GM23338 (cell line): ENCODE measurements around the gene RAB9A. TPM values are rescaled to one million over a fixed set of nuclear protein-coding genes. Genes with fewer than 3 reads are reported as not detected.
"Not testable (repeated sequence)": the region's sequence is repeated elsewhere in the genome, so short reads cannot be mapped to it uniquely, and the experiment has no call there.

Source experiments
- ATAC-seq: fragments of 200-7000 bp; cut with Tn5 transposase; 3 replicates; pipeline ENCODE4 v1.9.1; 2020
- DNase-seq: peaks from one replicate; pipeline ENCODE4 v3.0.0-alpha.2; 2015; ENCODE audit warnings: low spot score
- H2AFZ ChIP-seq: fragments of 200-600 bp; sonication (generic); 2 replicates; pipeline ENCODE4 v1.8.0; 2016; ENCODE audit warnings: antibody characterized with exemption, mild to moderate bottlenecking, moderate library complexity
- H3F3A ChIP-seq: fragments of 200-600 bp; sonication (generic); replicated peaks from 2 replicates; pipeline ENCODE4 v1.8.0; 2017; ENCODE audit warnings: antibody characterized with exemption, mixed run types, low read depth
- H3K27ac ChIP-seq: fragments of 200-600 bp; sonication (generic); 2 replicates; pipeline ENCODE4 v1.6.1; 2016; ENCODE audit warnings: low read depth
- H3K27me3 ChIP-seq: fragments of 200-600 bp; sonication (generic); 2 replicates; pipeline ENCODE4 v1.8.0; 2016; ENCODE audit warnings: mild to moderate bottlenecking, mixed run types, moderate library complexity; ENCODE audit not compliant: insufficient read depth
- H3K36me3 ChIP-seq: fragments of 200-600 bp; sonication (generic); 2 replicates; pipeline ENCODE4 v1.8.0; 2016; ENCODE audit warnings: mild to moderate bottlenecking; ENCODE audit not compliant: insufficient read depth
- H3K4me1 ChIP-seq: fragments of 200-600 bp; sonication (generic); 2 replicates; pipeline ENCODE4 v1.8.0; 2016; ENCODE audit warnings: mild to moderate bottlenecking, moderate library complexity; ENCODE audit not compliant: insufficient read depth
- H3K4me2 ChIP-seq: fragments of 200-600 bp; sonication (generic); 2 replicates; pipeline ENCODE4 v1.7.1; 2017; ENCODE audit warnings: mixed run types
- H3K4me3 ChIP-seq: fragments of 200-600 bp; sonication (generic); 2 replicates; pipeline ENCODE4 v1.6.1; 2016; ENCODE audit warnings: mixed run types
- H3K79me2 ChIP-seq: fragments of 200-600 bp; sonication (generic); replicated peaks from 2 replicates; pipeline ENCODE4 v1.8.0; 2017; ENCODE audit warnings: mild to moderate bottlenecking; ENCODE audit not compliant: insufficient read depth
- H3K9me2 ChIP-seq: fragments of 200-600 bp; sonication (generic); 2 replicates; pipeline ENCODE4 v1.8.0; 2017; ENCODE audit not compliant: insufficient read depth
- H4K20me1 ChIP-seq: fragments of 200-600 bp; sonication (generic); replicated peaks from 2 replicates; pipeline ENCODE4 v1.8.0; 2017; ENCODE audit warnings: mild to moderate bottlenecking; ENCODE audit not compliant: insufficient read depth
- H3K27ac Mint-ChIP-seq: 2 replicates; pipeline ENCODE4 v1.8.0; 2020; ENCODE audit warnings: inconsistent platforms, mild to moderate bottlenecking, moderate library complexity, mixed read lengths
- H3K27me3 Mint-ChIP-seq: 3 replicates; pipeline ENCODE4 v1.8.0; 2022; ENCODE audit warnings: low read depth, mild to moderate bottlenecking, moderate library complexity, mixed read lengths, inconsistent platforms; ENCODE audit not compliant: insufficient read depth, poor library complexity
- H3K36me3 Mint-ChIP-seq: 3 replicates; pipeline ENCODE4 v1.8.0; 2021; ENCODE audit warnings: low read depth, mild to moderate bottlenecking, inconsistent platforms, moderate library complexity, mixed read lengths
- H3K4me1 Mint-ChIP-seq: 3 replicates; pipeline ENCODE4 v1.8.0; 2020; ENCODE audit warnings: mild to moderate bottlenecking, inconsistent platforms, mixed read lengths
- H3K4me3 Mint-ChIP-seq: 3 replicates; pipeline ENCODE4 v1.8.0; 2021; ENCODE audit warnings: moderate library complexity, mild to moderate bottlenecking, inconsistent platforms, mixed read lengths
- H3K9me3 Mint-ChIP-seq: 3 replicates; pipeline ENCODE4 v1.8.0; 2020; ENCODE audit warnings: moderate library complexity, mild to moderate bottlenecking, inconsistent platforms, mixed read lengths
- CREB1 ChIP-seq: fragments of 250-450 bp; sonication (Bioruptor Pico); IDR thresholded peaks from 2 replicates; pipeline ENCODE4 v1.5.0; 2020; ENCODE audit warnings: low read depth, mild to moderate bottlenecking, moderate library complexity
- EZH2phosphoT487 ChIP-seq: fragments of 200-600 bp; sonication (generic); IDR thresholded peaks from one replicate; pipeline ENCODE4 v1.8.1; 2018; ENCODE audit warnings: antibody characterized with exemption; ENCODE audit not compliant: unreplicated experiment
- JUNB ChIP-seq: IDR thresholded peaks from one replicate; pipeline ENCODE4 v1.6.1; 2016; ENCODE audit warnings: antibody characterized with exemption; ENCODE audit not compliant: unreplicated experiment
- NANOG ChIP-seq: IDR thresholded peaks from 2 replicates; pipeline ENCODE4 v1.6.1; 2016; ENCODE audit warnings: antibody characterized with exemption, borderline replicate concordance
- POLR2AphosphoS5 ChIP-seq: IDR thresholded peaks from 2 replicates; pipeline ENCODE4 v1.6.1; 2016; ENCODE audit warnings: antibody characterized with exemption, low read depth
- ZNF331 ChIP-seq: fragments of 250-450 bp; sonication (Bioruptor Pico); IDR thresholded peaks from 2 replicates; pipeline ENCODE4 v1.5.0; 2020; ENCODE audit warnings: low read depth, mild to moderate bottlenecking, moderate library complexity
- polyA plus RNA-seq: library from polyadenylated mRNA; unstranded; fragments of >200 nt; fragmentation: Nextera tagmentation; extraction: Ambion mirVana; gene quantifications from 2 replicates; pipeline ENCODE4 v1.2.1, GENCODE V29; 2016
- total RNA-seq: library from RNA; depleted of rRNA; stranded (reverse); fragments of >200 nt; shearing (Covaris generic); gene quantifications from 2 replicates; pipeline ENCODE4 v1.2.3, GENCODE V29; 2014
- TF ChIP-seq, protein P1 (sequence below), 2 experiments: fragments of 200-600 bp in 1 of 2; sonication (generic) in 1 of 2; conservative IDR thresholded peaks; 2 replicates each; pipeline versions ENCODE4 v1.5.1 to v1.6.1; 2016 to 2017; ENCODE audit warnings: antibody characterized with exemption in 2 of 2, low read depth in 2 of 2, mild to moderate bottlenecking in 2 of 2, moderate library complexity in 1 of 2
- TF ChIP-seq, protein P2 (sequence below): fragments of 250-450 bp; sonication (Bioruptor Pico); IDR thresholded peaks from 2 replicates; pipeline ENCODE4 v1.5.0; 2020; ENCODE audit warnings: mild to moderate bottlenecking, moderate library complexity
- TF ChIP-seq, protein P3 (sequence below): IDR thresholded peaks from 2 replicates; pipeline ENCODE4 v1.6.1; 2016; ENCODE audit warnings: antibody characterized with exemption

RAB9A gene
- total and polyA plus RNA-seq, 2 experiments from 2014 or later: 43.3 to 45.1 TPM

DNA sequence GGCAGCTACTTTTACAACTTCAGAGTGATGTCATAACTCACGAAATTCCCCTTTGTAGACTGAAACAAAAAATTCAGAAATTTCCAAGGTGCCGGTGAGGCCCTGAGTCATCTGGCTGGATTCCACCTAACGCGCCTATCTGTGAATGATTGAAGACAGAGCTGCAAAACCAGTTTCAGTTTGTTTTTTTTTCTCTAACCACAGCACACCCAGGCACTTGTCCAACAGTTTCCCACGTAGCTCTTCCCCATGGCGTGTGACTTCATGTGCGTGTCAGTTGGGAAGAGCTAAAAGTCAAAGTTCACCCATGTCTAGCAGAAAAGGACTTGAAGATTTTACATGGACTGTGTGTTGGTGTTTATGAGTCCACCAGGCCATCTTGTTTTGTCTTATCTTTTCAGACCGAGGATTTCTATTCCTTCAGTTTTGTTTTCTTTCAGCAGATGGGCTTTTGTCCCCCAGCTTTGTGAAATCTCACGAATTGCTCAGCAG, 19.6 kb upstream of the RAB9A start:
- ATAC-seq: no peak
- no peaks in the 10 kb centered on the region for H3K9me2 ChIP-seq
- no peak for DNase-seq
- H3K4me1 Mint-ChIP-seq: no peaks in the 10 kb centered on the region
- H3K27me3 ChIP-seq: no peaks in the 10 kb centered on the region
- no peak overlapping the region for H3K27ac ChIP-seq
- no peak overlapping the region for H2AFZ ChIP-seq
- H3K4me2 ChIP-seq: no peak overlapping the region
- no peak overlapping the region for H3K27ac Mint-ChIP-seq
- TF ChIP-seq, protein P1, sequence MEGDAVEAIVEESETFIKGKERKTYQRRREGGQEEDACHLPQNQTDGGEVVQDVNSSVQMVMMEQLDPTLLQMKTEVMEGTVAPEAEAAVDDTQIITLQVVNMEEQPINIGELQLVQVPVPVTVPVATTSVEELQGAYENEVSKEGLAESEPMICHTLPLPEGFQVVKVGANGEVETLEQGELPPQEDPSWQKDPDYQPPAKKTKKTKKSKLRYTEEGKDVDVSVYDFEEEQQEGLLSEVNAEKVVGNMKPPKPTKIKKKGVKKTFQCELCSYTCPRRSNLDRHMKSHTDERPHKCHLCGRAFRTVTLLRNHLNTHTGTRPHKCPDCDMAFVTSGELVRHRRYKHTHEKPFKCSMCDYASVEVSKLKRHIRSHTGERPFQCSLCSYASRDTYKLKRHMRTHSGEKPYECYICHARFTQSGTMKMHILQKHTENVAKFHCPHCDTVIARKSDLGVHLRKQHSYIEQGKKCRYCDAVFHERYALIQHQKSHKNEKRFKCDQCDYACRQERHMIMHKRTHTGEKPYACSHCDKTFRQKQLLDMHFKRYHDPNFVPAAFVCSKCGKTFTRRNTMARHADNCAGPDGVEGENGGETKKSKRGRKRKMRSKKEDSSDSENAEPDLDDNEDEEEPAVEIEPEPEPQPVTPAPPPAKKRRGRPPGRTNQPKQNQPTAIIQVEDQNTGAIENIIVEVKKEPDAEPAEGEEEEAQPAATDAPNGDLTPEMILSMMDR (conservative IDR thresholded peaks at IDR 0.05; ENCODE audit: low read depth in 2 of 2): no peak
- no peak for TF ChIP-seq JUNB
- no peak for TF ChIP-seq EZH2phosphoT487
- TF ChIP-seq ZNF331 (CRISPR knock-in tag): no peak
- H3K27me3 Mint-ChIP-seq: no peaks in the 10 kb centered on the region
- H3K4me1 ChIP-seq: no peaks in the 10 kb centered on the region
- no peak overlapping the region for H3K4me3 Mint-ChIP-seq
- no peaks in the 10 kb centered on the region for H3K36me3 ChIP-seq
- no peaks in the 10 kb centered on the region for H3K79me2 ChIP-seq
- no peaks in the 10 kb centered on the region for H3K36me3 Mint-ChIP-seq
- H3K4me3 ChIP-seq: no peak overlapping the region
- H3F3A ChIP-seq: no peaks in the 10 kb centered on the region
- H4K20me1 ChIP-seq: no peaks in the 10 kb centered on the region
- H3K9me3 Mint-ChIP-seq: no peaks in the 10 kb centered on the region

DNA sequence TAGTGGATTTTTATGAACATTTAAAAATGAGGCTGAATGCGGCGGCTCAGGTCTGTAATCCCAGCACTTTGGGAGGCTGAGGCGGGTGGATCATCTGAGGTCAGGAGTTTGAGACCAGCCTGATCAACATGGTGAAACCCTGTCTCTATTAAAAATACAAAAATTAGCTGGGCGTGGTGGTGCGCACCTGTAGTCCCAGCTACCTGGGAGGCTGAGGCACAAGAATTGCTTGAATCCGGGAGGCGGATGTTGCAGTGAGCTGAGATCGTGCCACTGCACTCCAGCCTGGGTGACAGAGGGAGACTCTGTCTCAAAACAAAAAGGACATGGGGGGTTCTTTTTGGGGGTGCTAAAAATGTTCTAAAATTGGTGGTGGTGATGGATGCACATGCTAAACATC, 19.2 kb upstream of the RAB9A start:
- not testable (repeated sequence) for H3K79me2 ChIP-seq, H3K27ac ChIP-seq, H3K9me3 Mint-ChIP-seq, H3F3A ChIP-seq, ATAC-seq, H3K27me3 Mint-ChIP-seq, H3K27me3 ChIP-seq, H3K4me1 Mint-ChIP-seq, H3K4me1 ChIP-seq, H3K4me3 Mint-ChIP-seq, DNase-seq, H3K4me3 ChIP-seq, H4K20me1 ChIP-seq, H3K36me3 Mint-ChIP-seq, H3K9me2 ChIP-seq, H2AFZ ChIP-seq, H3K4me2 ChIP-seq, H3K36me3 ChIP-seq, H3K27ac Mint-ChIP-seq

DNA sequence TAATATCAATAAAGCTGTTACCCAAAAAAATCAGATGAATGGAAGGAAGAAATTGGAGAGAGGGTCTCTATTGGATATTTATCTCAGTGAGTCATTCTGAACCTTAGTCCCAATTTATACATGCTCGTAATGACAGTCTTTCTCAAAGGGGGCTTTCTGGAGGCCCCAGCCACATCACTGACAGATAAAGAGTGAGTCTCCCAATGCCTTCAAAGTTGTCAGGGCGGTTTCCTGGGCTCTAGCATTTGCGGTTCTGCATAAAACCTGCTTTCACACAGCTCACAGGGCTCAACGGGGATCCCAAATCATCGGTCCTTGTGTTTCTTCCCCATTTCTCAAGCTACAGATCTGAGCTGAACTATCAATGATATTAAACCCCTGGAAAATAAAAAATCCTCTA, 18.7 kb upstream of the RAB9A start:
- no peaks in the 10 kb centered on the region for H3K4me1 Mint-ChIP-seq
- H3K79me2 ChIP-seq: no peaks in the 10 kb centered on the region
- no peak overlapping the region for H3K4me3 Mint-ChIP-seq
- no peak overlapping the region for H3K4me2 ChIP-seq
- H2AFZ ChIP-seq: no peak overlapping the region
- no peaks in the 10 kb centered on the region for H3F3A ChIP-seq
- no peaks in the 10 kb centered on the region for H3K27me3 Mint-ChIP-seq
- H3K4me3 ChIP-seq: no peak overlapping the region
- no peaks in the 10 kb centered on the region for H3K9me3 Mint-ChIP-seq
- no peaks in the 10 kb centered on the region for H3K9me2 ChIP-seq
- ATAC-seq (no peak), DNase-seq (no peak)
- no peaks in the 10 kb centered on the region for H3K36me3 Mint-ChIP-seq
- H3K27me3 ChIP-seq: no peaks in the 10 kb centered on the region
- no peak overlapping the region for H3K27ac ChIP-seq
- H3K36me3 ChIP-seq: no peaks in the 10 kb centered on the region
- H4K20me1 ChIP-seq: no peaks in the 10 kb centered on the region
- no peaks in the 10 kb centered on the region for H3K4me1 ChIP-seq
- H3K27ac Mint-ChIP-seq: no peak overlapping the region
- no peak for TF ChIP-seq CREB1 (CRISPR knock-in tag)
- no peak for TF ChIP-seq ZNF331 (CRISPR knock-in tag)
- no peak for TF ChIP-seq POLR2AphosphoS5
- TF ChIP-seq NANOG: no peak
- TF ChIP-seq, protein P2, sequence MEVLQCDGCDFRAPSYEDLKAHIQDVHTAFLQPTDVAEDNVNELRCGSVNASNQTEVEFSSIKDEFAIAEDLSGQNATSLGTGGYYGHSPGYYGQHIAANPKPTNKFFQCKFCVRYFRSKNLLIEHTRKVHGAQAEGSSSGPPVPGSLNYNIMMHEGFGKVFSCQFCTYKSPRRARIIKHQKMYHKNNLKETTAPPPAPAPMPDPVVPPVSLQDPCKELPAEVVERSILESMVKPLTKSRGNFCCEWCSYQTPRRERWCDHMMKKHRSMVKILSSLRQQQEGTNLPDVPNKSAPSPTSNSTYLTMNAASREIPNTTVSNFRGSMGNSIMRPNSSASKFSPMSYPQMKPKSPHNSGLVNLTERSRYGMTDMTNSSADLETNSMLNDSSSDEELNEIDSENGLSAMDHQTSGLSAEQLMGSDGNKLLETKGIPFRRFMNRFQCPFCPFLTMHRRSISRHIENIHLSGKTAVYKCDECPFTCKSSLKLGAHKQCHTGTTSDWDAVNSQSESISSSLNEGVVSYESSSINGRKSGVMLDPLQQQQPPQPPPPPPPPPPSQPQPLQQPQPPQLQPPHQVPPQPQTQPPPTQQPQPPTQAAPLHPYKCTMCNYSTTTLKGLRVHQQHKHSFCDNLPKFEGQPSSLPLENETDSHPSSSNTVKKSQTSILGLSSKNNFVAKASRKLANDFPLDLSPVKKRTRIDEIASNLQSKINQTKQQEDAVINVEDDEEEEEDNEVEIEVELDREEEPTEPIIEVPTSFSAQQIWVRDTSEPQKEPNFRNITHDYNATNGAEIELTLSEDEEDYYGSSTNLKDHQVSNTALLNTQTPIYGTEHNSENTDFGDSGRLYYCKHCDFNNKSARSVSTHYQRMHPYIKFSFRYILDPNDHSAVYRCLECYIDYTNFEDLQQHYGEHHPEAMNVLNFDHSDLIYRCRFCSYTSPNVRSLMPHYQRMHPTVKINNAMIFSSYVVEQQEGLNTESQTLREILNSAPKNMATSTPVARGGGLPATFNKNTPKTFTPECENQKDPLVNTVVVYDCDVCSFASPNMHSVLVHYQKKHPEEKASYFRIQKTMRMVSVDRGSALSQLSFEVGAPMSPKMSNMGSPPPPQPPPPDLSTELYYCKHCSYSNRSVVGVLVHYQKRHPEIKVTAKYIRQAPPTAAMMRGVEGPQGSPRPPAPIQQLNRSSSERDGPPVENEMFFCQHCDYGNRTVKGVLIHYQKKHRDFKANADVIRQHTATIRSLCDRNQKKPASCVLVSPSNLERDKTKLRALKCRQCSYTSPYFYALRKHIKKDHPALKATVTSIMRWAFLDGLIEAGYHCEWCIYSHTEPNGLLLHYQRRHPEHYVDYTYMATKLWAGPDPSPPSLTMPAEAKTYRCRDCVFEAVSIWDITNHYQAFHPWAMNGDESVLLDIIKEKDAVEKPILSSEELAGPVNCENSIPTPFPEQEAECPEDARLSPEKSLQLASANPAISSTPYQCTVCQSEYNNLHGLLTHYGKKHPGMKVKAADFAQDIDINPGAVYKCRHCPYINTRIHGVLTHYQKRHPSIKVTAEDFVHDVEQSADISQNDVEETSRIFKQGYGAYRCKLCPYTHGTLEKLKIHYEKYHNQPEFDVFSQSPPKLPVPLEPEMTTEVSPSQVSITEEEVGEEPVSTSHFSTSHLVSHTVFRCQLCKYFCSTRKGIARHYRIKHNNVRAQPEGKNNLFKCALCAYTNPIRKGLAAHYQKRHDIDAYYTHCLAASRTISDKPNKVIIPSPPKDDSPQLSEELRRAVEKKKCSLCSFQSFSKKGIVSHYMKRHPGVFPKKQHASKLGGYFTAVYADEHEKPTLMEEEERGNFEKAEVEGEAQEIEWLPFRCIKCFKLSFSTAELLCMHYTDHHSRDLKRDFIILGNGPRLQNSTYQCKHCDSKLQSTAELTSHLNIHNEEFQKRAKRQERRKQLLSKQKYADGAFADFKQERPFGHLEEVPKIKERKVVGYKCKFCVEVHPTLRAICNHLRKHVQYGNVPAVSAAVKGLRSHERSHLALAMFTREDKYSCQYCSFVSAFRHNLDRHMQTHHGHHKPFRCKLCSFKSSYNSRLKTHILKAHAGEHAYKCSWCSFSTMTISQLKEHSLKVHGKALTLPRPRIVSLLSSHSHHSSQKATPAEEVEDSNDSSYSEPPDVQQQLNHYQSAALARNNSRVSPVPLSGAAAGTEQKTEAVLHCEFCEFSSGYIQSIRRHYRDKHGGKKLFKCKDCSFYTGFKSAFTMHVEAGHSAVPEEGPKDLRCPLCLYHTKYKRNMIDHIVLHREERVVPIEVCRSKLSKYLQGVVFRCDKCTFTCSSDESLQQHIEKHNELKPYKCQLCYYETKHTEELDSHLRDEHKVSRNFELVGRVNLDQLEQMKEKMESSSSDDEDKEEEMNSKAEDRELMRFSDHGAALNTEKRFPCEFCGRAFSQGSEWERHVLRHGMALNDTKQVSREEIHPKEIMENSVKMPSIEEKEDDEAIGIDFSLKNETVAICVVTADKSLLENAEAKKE: no peak
- TF ChIP-seq JUNB: no peak
- TF ChIP-seq, protein P3, sequence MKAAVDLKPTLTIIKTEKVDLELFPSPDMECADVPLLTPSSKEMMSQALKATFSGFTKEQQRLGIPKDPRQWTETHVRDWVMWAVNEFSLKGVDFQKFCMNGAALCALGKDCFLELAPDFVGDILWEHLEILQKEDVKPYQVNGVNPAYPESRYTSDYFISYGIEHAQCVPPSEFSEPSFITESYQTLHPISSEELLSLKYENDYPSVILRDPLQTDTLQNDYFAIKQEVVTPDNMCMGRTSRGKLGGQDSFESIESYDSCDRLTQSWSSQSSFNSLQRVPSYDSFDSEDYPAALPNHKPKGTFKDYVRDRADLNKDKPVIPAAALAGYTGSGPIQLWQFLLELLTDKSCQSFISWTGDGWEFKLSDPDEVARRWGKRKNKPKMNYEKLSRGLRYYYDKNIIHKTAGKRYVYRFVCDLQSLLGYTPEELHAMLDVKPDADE: no peak
